H4 (cell line): ENCODE results near the gene C17orf50. TPM values are rescaled to one million over a fixed set of nuclear protein-coding genes. Genes with fewer than 3 reads are reported as not detected.

Source experiments
- total RNA-seq: library from RNA; depleted of rRNA; stranded (reverse); fragments of >200 nt; shearing (Covaris generic); gene quantifications from 2 replicates; pipeline ENCODE4 v1.2.3, GENCODE V29; 2014; rRNA removed

The C17orf50 gene
- total RNA-seq, 1 experiment from 2014 or later: not detected

Other genes with a start within 250 kb of the C17orf50 start
- gene SLFN12L, start 223.2 kb upstream of the C17orf50 start, total RNA-seq: 0.06 and 0.31 TPM in 2 replicates
- gene SLFN14, start 200.1 kb upstream of the C17orf50 start, total RNA-seq: not detected in 2 replicates
- 11.1 and 13.7 TPM in 2 replicates for gene PEX12, start 182.3 kb upstream of the C17orf50 start, total RNA-seq
- 40.1 and 57.2 TPM in 2 replicates for gene AP2B1, start 173.6 kb upstream of the C17orf50 start, total RNA-seq
- gene RASL10B, start 29.2 kb upstream of the C17orf50 start, total RNA-seq: 6.2 and 6.4 TPM in 2 replicates
- 0.04 TPM in 2 replicates for gene GAS2L2, start 7.6 kb upstream of the C17orf50 start, total RNA-seq
- gene MMP28, start 34.8 kb downstream of the C17orf50 start, total RNA-seq: 0.68 TPM in 1 of 2 replicates, not detected in the other
- 17.8 and 19.8 TPM in 2 replicates for gene TAF15, start 48.6 kb downstream of the C17orf50 start, total RNA-seq
- not detected in 2 replicates for gene HEATR9, start 108.0 kb downstream of the C17orf50 start, total RNA-seq
- gene CCL5, start 119.5 kb downstream of the C17orf50 start, total RNA-seq: 0.31 TPM in 1 of 2 replicates, not detected in the other
- gene RDM1, start 169.9 kb downstream of the C17orf50 start, total RNA-seq: 0.66 and 1.1 TPM in 2 replicates
- not detected in 2 replicates for gene LYZL6, start 182.8 kb downstream of the C17orf50 start, total RNA-seq
- not detected in 2 replicates for gene CCL16, start 220.6 kb downstream of the C17orf50 start, total RNA-seq
- not detected in 2 replicates for gene CCL14, start 225.8 kb downstream of the C17orf50 start, total RNA-seq
- not detected in 2 replicates for gene CCL15, start 240.7 kb downstream of the C17orf50 start, total RNA-seq